Measurements from ENCODE around the gene PRR30.

Gene PRR30

GRCh38 chr2:27139310-27139709 lies at the start of gene PRR30:
Gene PRR30, minus strand, starts transcription at chr2:27139410. Its CDS starts 1,081 bp downstream, at chr2:27138329.
- no peak for DNase-seq (ENCODE audit: low read depth)
- in situ Hi-C loops (cut with HindIII; ENCODE audit: low sequenced_read_pairs), result no loop called here
- H3K4me3 ChIP-seq (ENCODE audit: low read depth, low read length), result no peak within 1 kb of the TSS
- TF ChIP-seq CTCF (IDR thresholded peaks at IDR 0.05; ENCODE audit: low read depth, low read length, missing control alignments), result no peak

GRCh38 chr2:27186613-27187345 lies 47.6 kb upstream of the PRR30 start:
- no peak overlapping the region for H3K4me3 ChIP-seq (ENCODE audit: low read depth, low read length)
- no peak for DNase-seq (ENCODE audit: low read depth)
- in situ Hi-C loops (cut with HindIII; ENCODE audit: low sequenced_read_pairs), result no loop called here
- no peak for TF ChIP-seq CTCF (IDR thresholded peaks at IDR 0.05; ENCODE audit: low read depth, low read length, missing control alignments)

DNA sequence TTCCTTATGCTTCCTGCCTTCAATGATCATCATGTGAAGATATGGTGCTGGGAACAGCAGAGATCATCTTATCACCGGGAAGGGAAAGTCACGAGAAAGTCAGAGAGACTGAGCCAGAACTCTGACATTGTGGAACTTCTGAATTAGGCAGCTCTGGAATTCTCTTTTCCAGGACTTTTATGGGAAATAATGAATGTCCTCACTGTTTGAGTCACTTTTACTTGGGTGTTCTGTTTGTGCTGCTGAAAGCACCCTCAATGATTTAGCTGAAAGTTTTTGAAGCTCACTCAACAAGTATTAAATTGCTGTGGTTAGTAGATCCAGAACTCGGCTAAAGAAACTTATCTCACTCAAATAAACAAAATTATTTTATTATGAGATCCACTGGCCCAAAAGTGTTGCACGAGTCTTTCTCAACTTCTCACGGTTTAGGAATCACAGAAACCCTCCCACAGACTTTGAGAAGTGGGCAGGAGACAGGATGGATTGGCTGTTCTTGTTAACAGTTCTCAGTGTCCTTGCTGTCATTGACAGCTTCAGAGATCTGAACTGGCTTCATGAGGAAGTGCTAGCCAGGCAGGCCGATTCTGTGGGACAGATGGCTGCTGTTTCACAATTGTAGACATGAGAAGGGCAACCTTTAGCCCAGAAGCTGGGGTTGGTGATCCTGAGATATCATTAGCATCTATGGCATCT lies 46.3 kb upstream of the PRR30 start:
- no peak for TF ChIP-seq CTCF (IDR thresholded peaks at IDR 0.05; ENCODE audit: low read depth, low read length, missing control alignments)
- in situ Hi-C loops (cut with HindIII; ENCODE audit: low sequenced_read_pairs), result no loop called here
- H3K4me3 ChIP-seq (ENCODE audit: low read depth, low read length), result no peak overlapping the region
- no peak for DNase-seq (ENCODE audit: low read depth)

GRCh38 chr2:27184115-27184514 lies 44.9 kb upstream of the PRR30 start:
- no peak overlapping the region for H3K4me3 ChIP-seq (ENCODE audit: low read depth, low read length)
- in situ Hi-C loops (cut with HindIII; ENCODE audit: low sequenced_read_pairs), result no loop called here
- no peak for TF ChIP-seq CTCF (IDR thresholded peaks at IDR 0.05; ENCODE audit: low read depth, low read length, missing control alignments)
- DNase-seq (ENCODE audit: low read depth), result no peak

- no peak overlapping the region for H3K4me3 ChIP-seq (ENCODE audit: low read depth, low read length)
- no peak for TF ChIP-seq CTCF (IDR thresholded peaks at IDR 0.05; ENCODE audit: low read depth, low read length, missing control alignments)
- in situ Hi-C loops (cut with HindIII; ENCODE audit: low sequenced_read_pairs), result no loop called here
- peak; percentile 8 for DNase-seq (ENCODE audit: low read depth)
Observed at GRCh38 chr2:27182346-27182745, 43.1 kb upstream of the PRR30 start.

DNA sequence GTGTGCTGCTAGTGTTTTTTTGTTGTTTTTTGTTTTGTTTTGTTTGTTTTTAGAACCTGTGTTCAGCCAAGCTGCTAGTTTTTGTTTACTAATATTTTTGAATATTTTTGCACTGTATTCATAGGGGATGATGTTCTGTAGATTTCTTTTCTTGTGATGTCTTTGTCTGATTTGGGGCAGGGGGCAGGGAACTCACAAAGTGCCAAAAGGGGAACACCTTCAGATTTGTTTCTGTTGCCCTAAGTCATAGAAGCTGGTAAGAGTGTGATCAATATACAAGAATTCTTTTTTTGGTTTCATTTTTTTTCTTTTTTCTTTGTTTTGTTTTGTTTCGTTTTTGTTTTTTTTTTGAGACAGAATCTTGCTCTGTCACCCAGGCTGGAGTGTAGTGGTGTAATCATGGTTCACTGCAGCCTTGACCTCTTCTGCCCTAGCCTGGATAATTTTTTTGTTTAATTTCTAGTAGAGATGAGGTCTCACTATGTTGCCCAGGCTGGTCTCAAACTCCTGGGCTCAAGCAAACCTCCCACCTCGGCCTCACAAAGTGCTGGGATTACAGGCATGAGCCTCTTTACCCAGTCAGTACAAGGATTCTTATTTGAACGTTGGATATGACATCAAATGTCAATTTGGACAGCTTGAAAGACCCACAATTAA lies 40.3 kb upstream of the PRR30 start:
- no peak for TF ChIP-seq CTCF (IDR thresholded peaks at IDR 0.05; ENCODE audit: low read depth, low read length, missing control alignments)
- in situ Hi-C loops (cut with HindIII; ENCODE audit: low sequenced_read_pairs), result no loop called here
- no peak for DNase-seq (ENCODE audit: low read depth)
- no peak overlapping the region for H3K4me3 ChIP-seq (ENCODE audit: low read depth, low read length)

All from astrocyte of the cerebellum (primary cell).